GM12878 (cell line): ENCODE measurements around the gene KLHL2. TPM values are rescaled to one million over a fixed set of nuclear protein-coding genes. Genes with fewer than 3 reads are reported as not detected.

Source experiments
- ATAC-seq: fragments of 200-7000 bp; cut with Tn5 transposase; 3 replicates; pipeline ENCODE4 v1.9.1; 2020; ENCODE audit warnings: mild to moderate bottlenecking, moderate library complexity
- BruUV-seq: library from RNA; stranded (reverse); fragments of 400-500 nt; replicated peaks from 2 replicates; lab custom pipeline; 2021; lab: Mats Ljungman, UMichigan
- CTCF ChIA-PET: fragments of 300-600 bp; sonication (Branson Sonifier 250); formaldehyde crosslinking; extraction: SDS; loops from one replicate; lab custom pipeline; 2021; ENCODE audit warnings: inconsistent platforms; lab: Yijun Ruan, JAX
- POLR2A ChIA-PET: fragments of 350-600 bp; formaldehyde crosslinking; extraction: SDS; loops from one replicate; lab custom pipeline; 2021; ENCODE audit warnings: inconsistent platforms; lab: Charles Lee
- RAD21 ChIA-PET: fragments of 300-600 bp; sonication (Branson Sonifier 250); formaldehyde crosslinking; loops from one replicate; lab custom pipeline; 2023; ENCODE audit warnings: antibody characterized with exemption; ENCODE audit not compliant: unreplicated experiment; lab: Charles Lee
- SMC1A ChIA-PET: fragments of 300-600 bp; sonication (Branson Sonifier 250); formaldehyde crosslinking; loops from one replicate; lab custom pipeline; 2023; ENCODE audit not compliant: unreplicated experiment, uncharacterized antibody; lab: Charles Lee
- DNase-seq: peaks from one replicate; pipeline ENCODE4 v3.0.0-alpha.2; 2011; ENCODE audit warnings: low read depth, low spot score
- FAIRE-seq: peaks from 3 replicates; lab custom pipeline; 2011; peaks lifted over from hg19 to GRCh38; lab: Jason Lieb, UNC
- H2AFZ ChIP-seq: 2 replicates; pipeline ENCODE4 v1.6.0; 2011; ENCODE audit warnings: low read depth, low read length, control low read depth; ENCODE audit not compliant: control insufficient read depth
- H3K27ac ChIP-seq: 2 replicates; pipeline ENCODE4 v1.5.1; 2011; ENCODE audit warnings: control low read depth; ENCODE audit not compliant: control insufficient read depth, insufficient read depth
- H3K27me3 ChIP-seq, 2 experiments: replicated peaks in 1 of 2; 2 replicates each; pipeline versions ENCODE4 v1.6.0 to v1.6.1; 2011; ENCODE audit warnings: low read length in 1 of 2; ENCODE audit not compliant: control insufficient read depth in 2 of 2, insufficient read depth in 2 of 2
- H3K36me3 ChIP-seq, 2 experiments: 2 replicates each; pipeline ENCODE4 v1.5.1; 2011; ENCODE audit warnings: low read length in 1 of 2; ENCODE audit not compliant: control insufficient read depth in 2 of 2, insufficient read depth in 2 of 2
- H3K4me1 ChIP-seq: 2 replicates; pipeline ENCODE4 v1.6.1; 2011; ENCODE audit warnings: mild to moderate bottlenecking, low read length, moderate library complexity, mixed read lengths; ENCODE audit not compliant: control insufficient read depth, insufficient read depth
- H3K4me2 ChIP-seq: 2 replicates; pipeline ENCODE4 v1.6.0; 2011; ENCODE audit warnings: control low read depth; ENCODE audit not compliant: control insufficient read depth, insufficient read depth
- H3K4me3 ChIP-seq: fragments of 200-600 bp; sonication (generic); 2 replicates; pipeline ENCODE4 v1.5.1; 2016
- H3K79me2 ChIP-seq: 2 replicates; pipeline ENCODE4 v1.6.0; 2011; ENCODE audit warnings: low read length; ENCODE audit not compliant: control insufficient read depth, insufficient read depth
- H3K9ac ChIP-seq: 2 replicates; pipeline ENCODE4 v1.8.0; 2011; ENCODE audit warnings: low read length, control low read depth, mixed read lengths; ENCODE audit not compliant: control insufficient read depth, insufficient read depth
- H3K9me3 ChIP-seq: replicated peaks from 3 replicates; pipeline ENCODE4 v1.5.1; 2011; ENCODE audit warnings: mild to moderate bottlenecking, low read length; ENCODE audit not compliant: control insufficient read depth, insufficient read depth
- H4K20me1 ChIP-seq: 2 replicates; pipeline ENCODE4 v1.6.0; 2011; ENCODE audit not compliant: control insufficient read depth, insufficient read depth
- CTCF ChIP-seq, 3 experiments: IDR thresholded peaks in 2 of 3; conservative IDR thresholded peaks in 1 of 3; 2 replicates each; pipeline ENCODE4 v1.5.1; 2011; ENCODE audit warnings: low read depth in 3 of 3, low read length in 3 of 3, mild to moderate bottlenecking in 3 of 3, control low read depth in 2 of 3, moderate library complexity in 2 of 3, inconsistent platforms in 1 of 3, mixed read lengths in 1 of 3; ENCODE audit not compliant: control insufficient read depth in 2 of 3, insufficient read depth in 1 of 3; ENCODE audit errors: extremely low read depth in 1 of 3
- IRF5 ChIP-seq: fragments of 450-650 bp; IDR thresholded peaks from 2 replicates; pipeline ENCODE4 v1.6.1; 2017; ENCODE audit warnings: borderline replicate concordance
- RAD21 ChIP-seq: IDR thresholded peaks from 2 replicates; pipeline ENCODE4 v1.6.1; 2011; ENCODE audit warnings: mild to moderate bottlenecking, low read depth, low read length, moderate library complexity; ENCODE audit not compliant: insufficient read depth
- RAD51 ChIP-seq: fragments of 450-650 bp; IDR thresholded peaks from 2 replicates; pipeline ENCODE4 v1.6.1; 2016; ENCODE audit warnings: moderate library complexity, mild to moderate bottlenecking, inconsistent platforms
- SMAD1 ChIP-seq: fragments of 450-650 bp; IDR thresholded peaks from 2 replicates; pipeline ENCODE4 v1.6.1; 2018; ENCODE audit warnings: mild to moderate bottlenecking, low read depth; ENCODE audit not compliant: partially characterized antibody
- STAT1 ChIP-seq: fragments of 450-650 bp; conservative IDR thresholded peaks from 2 replicates; pipeline ENCODE4 v1.6.1; 2014; ENCODE audit warnings: antibody characterized with exemption, mild to moderate bottlenecking
- WGBS: methylation state at CpG from one replicate; pipeline ENCODE4 v1.1.6; 2016; ENCODE audit warnings: low lambda C conversion rate; ENCODE audit not compliant: insufficient replicate concordance, insufficient coverage; ENCODE audit errors: missing lambda C conversion rate; 5-methylcytosine and 5-hydroxymethylcytosine counted together
- in situ Hi-C: fragments of 300-500 bp; cut with MboI; formaldehyde crosslinking; loops from 9 replicates; pipeline ENCODE4 v1.14.3; 2018; ENCODE audit warnings: mixed read lengths
- intact Hi-C: fragments of 100-400 bp; cut with micrococcal nuclease; formaldehyde crosslinking; loops from one replicate; pipeline ENCODE4 v1.14.2; 2022; ENCODE audit not compliant: unreplicated experiment
- polyA plus RNA-seq, 11 experiments: library from polyadenylated mRNA; depleted of rRNA in 4 of 11; unstranded in 6 of 11; stranded (reverse) in 5 of 11; fragments of >200 nt; fragmentation: Nextera tagmentation in 4 of 11; fragmentation: Illumina TruSeq in 1 of 11; extraction: Ambion mirVana in 4 of 11; extraction: Trizol in 1 of 11; gene quantifications; 1 replicate in 1 of 11; 2 replicates in 10 of 11; pipeline versions ENCODE4 v1.2.1 to v1.2.3, GENCODE V29; 2011 to 2016; ENCODE audit warnings: inconsistent platforms in 2 of 11, missing spikeins in 2 of 11, low read depth in 1 of 11
- total RNA-seq, 4 experiments: library from RNA; depleted of rRNA in 3 of 4; stranded (reverse); fragments of >200 nt in 3 of 4; fragmentation: Illumina TruSeq in 1 of 4; extraction: Trizol in 1 of 4; gene quantifications; 2 replicates each; pipeline versions ENCODE4 v1.2.1 to v1.2.3, GENCODE V29; 2013 to 2021

The KLHL2 gene
- total and polyA plus RNA-seq, 10 of the 15 experiments (the other 5 are each of a cell fraction or from before 2014, with no cell fraction given), result 4.8 to 22.8 (median 12.9) TPM

GRCh38 chr4:165345666-165346417, 138.5 kb downstream of the KLHL2 start:
- H3K36me3 ChIP-seq, result peaks cover 0 to 8% of the 10 kb centered on the region in 2 experiments; a peak in 2 of 4 replicates
- H4K20me1 ChIP-seq, result no peaks in the 10 kb centered on the region
- no peak overlapping the region for H2AFZ ChIP-seq
- ChIA-PET POLR2A (interaction anchor here (0.9 kb wide), 1 partner anchor 13 kb away, joined by 3 read pairs; no protein-coding TSS in a partner anchor), RAD21 (interaction anchor here (1.1 to 2.2 kb wide), 3 partner anchors 10 to 214 kb away, joined by 3 to 9 read pairs (median 3); no protein-coding TSS in a partner anchor), SMC1A (interaction anchor here (0.7 to 3.8 kb wide), 8 partner anchors 9 to 218 kb away, joined by 3 to 12 read pairs (median 4); no protein-coding TSS in a partner anchor), CTCF (interaction anchor here (0.9 to 10.2 kb wide), 4 partner anchors 10 to 213 kb away, joined by 4 to 98 read pairs (median 6); no protein-coding TSS in a partner anchor)
- no peaks in the 10 kb centered on the region for H3K27me3 ChIP-seq
- no peak overlapping the region for H3K9ac ChIP-seq
- WGBS, result 91% methylated on average over 10 of the region's 10 CpGs
- no peaks in the 10 kb centered on the region for H3K79me2 ChIP-seq
- no peak overlapping the region for H3K4me3 ChIP-seq
- FAIRE-seq (no peak), ATAC-seq (0 out of 3 replicates have a peak, but pooled peaks have one; percentile 14), DNase-seq (no peak)
- no peak overlapping the region for H3K4me2 ChIP-seq
- in situ Hi-C loops (loop anchor here (5.0 kb wide), 1 partner anchor 214 kb away; no protein-coding TSS in a partner anchor), intact Hi-C loops (loop anchor here (2.0 kb wide), 1 partner anchor 215 kb away; no protein-coding TSS in a partner anchor)
- no peaks in the 10 kb centered on the region for H3K9me3 ChIP-seq
- TF ChIP-seq STAT1 (no peak), SMAD1 (no peak), RAD51 (no peak), CTCF (IDR thresholded peaks at IDR 0.05 in 2 of 3, conservative IDR thresholded peaks at IDR 0.05 in 1 of 3; ENCODE audit: control insufficient read depth in 2 of 3, extremely low read depth in 1 of 3, insufficient read depth in 1 of 3, low read depth in 3 of 3, low read length in 3 of 3) (0 out of 6 replicates have a peak, but pooled peaks of 2 of the 3 experiments have one; percentile 5), IRF5 (no peak), RAD21 (peak; percentile 40)
- BruUV-seq, result no TSS peak
- H3K27ac ChIP-seq, result no peak overlapping the region
- no peaks in the 10 kb centered on the region for H3K4me1 ChIP-seq
